PC-3 (cell line): ENCODE results near the gene AACS. TPM values are rescaled to one million over a fixed set of nuclear protein-coding genes. Genes with fewer than 3 reads are reported as not detected.

ENCODE experiments used
- ATAC-seq: fragments of 200-7000 bp; cut with Tn5 transposase; 2 replicates; pipeline ENCODE4 v1.9.1; 2020; ENCODE audit warnings: mild to moderate bottlenecking, moderate library complexity
- BruUV-seq: library from RNA; stranded (reverse); fragments of 400-500 nt; replicated peaks from 2 replicates; lab custom pipeline; 2021; lab: Mats Ljungman, UMichigan
- CTCF ChIA-PET: fragments of 300-600 bp; sonication (Branson Sonifier 250); formaldehyde crosslinking; loops from one replicate; lab custom pipeline; 2022; ENCODE audit warnings: antibody characterized with exemption; lab: Charles Lee
- POLR2A ChIA-PET: fragments of 300-600 bp; sonication (Branson Sonifier 250); formaldehyde crosslinking; loops from one replicate; lab custom pipeline; 2022; ENCODE audit warnings: antibody characterized with exemption; ENCODE audit not compliant: unreplicated experiment; lab: Charles Lee
- DNase-seq: peaks from one replicate; pipeline ENCODE4 v3.0.0-alpha.2; 2015
- H2AFZ ChIP-seq: fragments of 300-600 bp; sonication (generic); 2 replicates; pipeline ENCODE4 v1.6.0; 2016; ENCODE audit warnings: antibody characterized with exemption, low read length
- H3F3A ChIP-seq: fragments of 300-600 bp; sonication (generic); one replicate; pipeline ENCODE4 v1.6.0; 2017; ENCODE audit warnings: antibody characterized with exemption, low read length, control low read depth, mild to moderate bottlenecking; ENCODE audit not compliant: unreplicated experiment
- H3K27ac ChIP-seq: fragments of 300-600 bp; sonication (generic); 2 replicates; pipeline ENCODE4 v1.5.1; 2016; ENCODE audit warnings: mild to moderate bottlenecking, low read length
- H3K27me3 ChIP-seq: fragments of 300-600 bp; sonication (generic); 2 replicates; pipeline ENCODE4 v1.6.1; 2016; ENCODE audit warnings: low read length, mixed read lengths
- H3K36me3 ChIP-seq: fragments of 300-600 bp; sonication (generic); 2 replicates; pipeline ENCODE4 v1.6.1; 2016; ENCODE audit warnings: low read depth, mixed run types, low read length, mixed read lengths
- H3K4me1 ChIP-seq: fragments of 300-600 bp; sonication (generic); 2 replicates; pipeline ENCODE4 v1.5.1; 2016; ENCODE audit warnings: low read length; ENCODE audit not compliant: insufficient read depth
- H3K4me2 ChIP-seq: fragments of 300-600 bp; sonication (generic); 2 replicates; pipeline ENCODE4 v1.6.0; 2016; ENCODE audit warnings: low read length
- H3K4me3 ChIP-seq: fragments of 300-600 bp; sonication (generic); 2 replicates; pipeline ENCODE4 v1.5.1; 2016; ENCODE audit warnings: mild to moderate bottlenecking, low read length, mixed read lengths
- H3K79me2 ChIP-seq: fragments of 300-600 bp; sonication (generic); 2 replicates; pipeline ENCODE4 v1.6.1; 2017; ENCODE audit warnings: low read length, mixed read lengths
- H3K9ac ChIP-seq: fragments of 300-600 bp; sonication (generic); 2 replicates; pipeline ENCODE4 v1.6.0; 2016; ENCODE audit warnings: mild to moderate bottlenecking, low read length
- H3K9me2 ChIP-seq: fragments of 300-600 bp; sonication (generic); replicated peaks from 2 replicates; pipeline ENCODE4 v1.6.1; 2016; ENCODE audit warnings: mixed run types, low read length, mixed read lengths
- H3K9me3 ChIP-seq: fragments of 300-600 bp; sonication (generic); 2 replicates; pipeline ENCODE4 v1.6.1; 2016; ENCODE audit warnings: low read length, mixed read lengths
- H4K20me1 ChIP-seq: fragments of 300-600 bp; sonication (generic); 2 replicates; pipeline ENCODE4 v1.6.1; 2016; ENCODE audit warnings: low read length, mixed read lengths
- EZH2 ChIP-seq: fragments of 300-600 bp; sonication (generic); IDR thresholded peaks from one replicate; pipeline ENCODE4 v1.6.1; 2017; ENCODE audit warnings: antibody characterized with exemption, mild to moderate bottlenecking, low read length; ENCODE audit not compliant: unreplicated experiment
- EZH2phosphoT487 ChIP-seq: fragments of 300-600 bp; sonication (generic); IDR thresholded peaks from 2 replicates; pipeline ENCODE4 v1.6.1; 2018; ENCODE audit warnings: mild to moderate bottlenecking, antibody characterized with exemption, low read length, borderline replicate concordance
- intact Hi-C: fragments of 100-400 bp; cut with micrococcal nuclease; formaldehyde crosslinking; loops from 2 replicates; pipeline ENCODE4 v1.9.0; 2023
- total RNA-seq: library from RNA; depleted of rRNA; stranded (reverse); fragments of >200 nt; gene quantifications from 2 replicates; pipeline ENCODE4 v1.2.3, GENCODE V29; 2014
- TF ChIP-seq, protein P1 (sequence below): fragments of 300-600 bp; sonication (generic); conservative IDR thresholded peaks from 2 replicates; pipeline ENCODE4 v1.5.1; 2017; ENCODE audit warnings: antibody characterized with exemption, low read depth, mild to moderate bottlenecking, low read length

Gene AACS
- total RNA-seq, 1 experiment from 2014 or later, result 31.9 TPM

DNA sequence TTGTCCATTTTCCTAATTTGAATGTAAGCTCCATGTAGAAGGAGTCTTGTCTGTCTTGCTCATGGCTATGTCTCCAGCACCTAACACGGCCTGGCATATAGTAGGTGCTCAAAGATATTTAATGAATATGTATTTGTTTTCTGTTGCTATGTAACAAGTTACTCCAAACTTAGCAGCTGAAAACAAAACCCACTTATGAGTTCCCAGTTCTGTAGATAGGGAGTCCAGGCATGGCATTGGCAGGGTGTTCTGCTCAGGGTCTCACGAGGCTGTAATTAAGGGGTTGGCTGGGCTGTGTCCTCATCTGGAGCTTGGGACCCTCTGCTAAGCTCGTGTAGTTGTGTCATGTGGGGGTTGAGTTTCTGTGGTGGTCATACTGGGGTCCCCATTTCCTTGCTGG lies 106.0 kb downstream of the AACS start:
- Histone ChIP-seq H3K9ac (no peak overlapping the region), H2AFZ (no peak overlapping the region), H3K27me3 (peaks cover 41% of the 10 kb centered on the region), H3F3A (no peaks in the 10 kb centered on the region), H3K4me1 (no peaks in the 10 kb centered on the region), H3K4me3 (no peak overlapping the region), H3K79me2 (no peaks in the 10 kb centered on the region), H4K20me1 (no peaks in the 10 kb centered on the region), H3K4me2 (no peak overlapping the region), H3K9me2 (no peaks in the 10 kb centered on the region), H3K36me3 (no peaks in the 10 kb centered on the region), H3K27ac (no peak overlapping the region), H3K9me3 (no peaks in the 10 kb centered on the region)
- no TSS peak for BruUV-seq
- POLR2A ChIA-PET, result no interaction called here
- no peak for ATAC-seq
- CTCF ChIA-PET, result no interaction called here
- DNase-seq, result no peak
- no peak for TF ChIP-seq EZH2phosphoT487
- no peak for TF ChIP-seq EZH2
- TF ChIP-seq, protein P1, sequence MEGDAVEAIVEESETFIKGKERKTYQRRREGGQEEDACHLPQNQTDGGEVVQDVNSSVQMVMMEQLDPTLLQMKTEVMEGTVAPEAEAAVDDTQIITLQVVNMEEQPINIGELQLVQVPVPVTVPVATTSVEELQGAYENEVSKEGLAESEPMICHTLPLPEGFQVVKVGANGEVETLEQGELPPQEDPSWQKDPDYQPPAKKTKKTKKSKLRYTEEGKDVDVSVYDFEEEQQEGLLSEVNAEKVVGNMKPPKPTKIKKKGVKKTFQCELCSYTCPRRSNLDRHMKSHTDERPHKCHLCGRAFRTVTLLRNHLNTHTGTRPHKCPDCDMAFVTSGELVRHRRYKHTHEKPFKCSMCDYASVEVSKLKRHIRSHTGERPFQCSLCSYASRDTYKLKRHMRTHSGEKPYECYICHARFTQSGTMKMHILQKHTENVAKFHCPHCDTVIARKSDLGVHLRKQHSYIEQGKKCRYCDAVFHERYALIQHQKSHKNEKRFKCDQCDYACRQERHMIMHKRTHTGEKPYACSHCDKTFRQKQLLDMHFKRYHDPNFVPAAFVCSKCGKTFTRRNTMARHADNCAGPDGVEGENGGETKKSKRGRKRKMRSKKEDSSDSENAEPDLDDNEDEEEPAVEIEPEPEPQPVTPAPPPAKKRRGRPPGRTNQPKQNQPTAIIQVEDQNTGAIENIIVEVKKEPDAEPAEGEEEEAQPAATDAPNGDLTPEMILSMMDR, result no peak
- intact Hi-C loops, result no loop called here

GRCh38 chr12:125172231-125172850 lies 107.1 kb downstream of the AACS start:
- TF ChIP-seq, protein P1, result no peak
- TF ChIP-seq EZH2phosphoT487 (no peak), EZH2 (no peak)
- Histone ChIP-seq H3K27ac (no peak overlapping the region), H3K4me1 (no peaks in the 10 kb centered on the region), H3F3A (no peaks in the 10 kb centered on the region), H3K4me3 (no peak overlapping the region), H3K9ac (no peak overlapping the region), H3K27me3 (peaks cover 52% of the 10 kb centered on the region), H3K9me3 (no peaks in the 10 kb centered on the region), H3K9me2 (no peaks in the 10 kb centered on the region), H3K4me2 (no peak overlapping the region), H2AFZ (no peak overlapping the region), H3K79me2 (no peaks in the 10 kb centered on the region), H3K36me3 (no peaks in the 10 kb centered on the region), H4K20me1 (no peaks in the 10 kb centered on the region)
- BruUV-seq, result no TSS peak
- DNase-seq, result no peak
- ATAC-seq, result no peak; the same call in 1 of the 2 replicates
- intact Hi-C loops, result no loop called here
- ChIA-PET POLR2A (no interaction called here), CTCF (no interaction called here)

GRCh38 chr12:125175576-125175975 lies 110.3 kb downstream of the AACS start:
- POLR2A ChIA-PET, result no interaction called here
- Histone ChIP-seq H4K20me1 (no peaks in the 10 kb centered on the region), H3K4me2 (no peak overlapping the region), H3K4me3 (no peak overlapping the region), H3K9ac (no peak overlapping the region), H3K9me2 (no peaks in the 10 kb centered on the region), H3K9me3 (no peaks in the 10 kb centered on the region), H2AFZ (no peak overlapping the region), H3K27ac (no peak overlapping the region), H3K79me2 (no peaks in the 10 kb centered on the region), H3K36me3 (no peaks in the 10 kb centered on the region), H3F3A (no peaks in the 10 kb centered on the region), H3K27me3 (peaks cover 63% of the 10 kb centered on the region), H3K4me1 (no peaks in the 10 kb centered on the region)
- DNase-seq, result no peak
- intact Hi-C loops, result no loop called here
- ATAC-seq, result no peak
- BruUV-seq, result no TSS peak
- CTCF ChIA-PET, result no interaction called here
- TF ChIP-seq, protein P1, result no peak
- TF ChIP-seq EZH2phosphoT487 (no peak), EZH2 (no peak)
